IMR-90 (cell line): ENCODE data around the gene PTPRN2. TPM values are rescaled to one million over a fixed set of nuclear protein-coding genes. Genes with fewer than 3 reads are reported as not detected.

Experiments
- ATAC-seq: fragments of 200-7000 bp; cut with Tn5 transposase; 2 replicates; pipeline ENCODE4 v1.9.1; 2020; ENCODE audit warnings: low read depth, mild to moderate bottlenecking, moderate library complexity
- BruUV-seq: library from RNA; stranded (reverse); fragments of 400-500 nt; replicated peaks from 2 replicates; lab custom pipeline; 2021; lab: Mats Ljungman, UMichigan
- CTCF ChIA-PET: fragments of 300-600 bp; formaldehyde crosslinking; extraction: SDS; loops from one replicate; lab custom pipeline; 2021; ENCODE audit warnings: antibody characterized with exemption; lab: Yijun Ruan, JAX
- POLR2A ChIA-PET: fragments of 300-600 bp; sonication (Branson Sonifier 250); formaldehyde crosslinking; loops from one replicate; lab custom pipeline; 2022; ENCODE audit warnings: antibody characterized with exemption; ENCODE audit not compliant: unreplicated experiment; lab: Charles Lee
- DNase-seq: peaks from one replicate; pipeline ENCODE4 v3.0.0; 2013
- H2AFZ ChIP-seq: replicated peaks from 2 replicates; pipeline ENCODE3; 2013; ENCODE audit warnings: low read length, mild to moderate bottlenecking; ENCODE audit not compliant: poor library complexity
- H2AK5ac ChIP-seq: 2 replicates; pipeline ENCODE4 v1.6.1; 2013; ENCODE audit warnings: low read depth, low read length, inconsistent platforms
- H2AK9ac ChIP-seq: replicated peaks from 2 replicates; pipeline ENCODE3; 2013; ENCODE audit warnings: mild to moderate bottlenecking, low read depth, low read length, moderate library complexity; ENCODE audit not compliant: poor library complexity
- H2BK120ac ChIP-seq: 2 replicates; pipeline ENCODE4 v1.6.1; 2013; ENCODE audit warnings: low read depth, low read length, inconsistent platforms
- H2BK15ac ChIP-seq: 3 replicates; pipeline ENCODE4 v1.6.1; 2013; ENCODE audit warnings: low read depth, low read length, inconsistent platforms
- H2BK20ac ChIP-seq: 2 replicates; pipeline ENCODE4 v1.6.1; 2013; ENCODE audit warnings: low read depth, mild to moderate bottlenecking, inconsistent platforms, low read length, moderate library complexity
- H2BK5ac ChIP-seq: 2 replicates; pipeline ENCODE4 v1.6.1; 2013; ENCODE audit warnings: mild to moderate bottlenecking, low read depth, low read length, inconsistent platforms; ENCODE audit not compliant: poor library complexity, severe bottlenecking
- H3K14ac ChIP-seq: replicated peaks from 2 replicates; pipeline ENCODE4 v1.6.1; 2013; ENCODE audit warnings: low read depth, low read length, inconsistent platforms
- H3K18ac ChIP-seq: 2 replicates; pipeline ENCODE4 v1.6.1; 2013; ENCODE audit warnings: low read depth, low read length, control low read depth
- H3K23ac ChIP-seq: 2 replicates; pipeline ENCODE4 v1.6.1; 2013; ENCODE audit warnings: low read depth, low read length, inconsistent platforms
- H3K27ac ChIP-seq: 2 replicates; pipeline ENCODE4 v1.5.1; 2013; ENCODE audit warnings: mild to moderate bottlenecking, control low read depth, low read length; ENCODE audit not compliant: insufficient read depth
- H3K27me3 ChIP-seq: 2 replicates; pipeline ENCODE4 v1.6.1; 2013; ENCODE audit warnings: low read length; ENCODE audit not compliant: control insufficient read depth, insufficient read depth
- H3K36me3 ChIP-seq: 2 replicates; pipeline ENCODE4 v1.6.1; 2013; ENCODE audit warnings: low read length, mixed read lengths; ENCODE audit not compliant: control insufficient read depth, insufficient read depth
- H3K4ac ChIP-seq: 2 replicates; pipeline ENCODE4 v1.6.1; 2013; ENCODE audit warnings: low read depth, low read length, inconsistent platforms
- H3K4me1 ChIP-seq: 2 replicates; pipeline ENCODE4 v1.6.1; 2013; ENCODE audit warnings: low read length, mixed read lengths; ENCODE audit not compliant: control insufficient read depth, insufficient read depth
- H3K4me2 ChIP-seq: 2 replicates; pipeline ENCODE4 v1.6.1; 2013; ENCODE audit warnings: low read depth, mild to moderate bottlenecking, control low read depth, low read length, moderate library complexity
- H3K4me3 ChIP-seq: 2 replicates; pipeline ENCODE4 v1.5.1; 2013; ENCODE audit warnings: low read depth, mild to moderate bottlenecking, control low read depth, low read length, moderate library complexity; ENCODE audit not compliant: insufficient read depth
- H3K56ac ChIP-seq: 2 replicates; pipeline ENCODE4 v1.6.1; 2013; ENCODE audit warnings: low read length, inconsistent platforms; ENCODE audit not compliant: insufficient read depth; ENCODE audit errors: extremely low read depth
- H3K79me1 ChIP-seq, 2 experiments: 2 replicates each; pipeline ENCODE4 v1.6.1; 2013; ENCODE audit warnings: low read length in 2 of 2, inconsistent platforms in 1 of 2, low read depth in 1 of 2
- H3K9ac ChIP-seq: 2 replicates; pipeline ENCODE4 v1.6.1; 2013; ENCODE audit warnings: low read depth, low read length, control low read depth
- H3K9me1 ChIP-seq: 2 replicates; pipeline ENCODE4 v1.6.1; 2013; ENCODE audit warnings: low read length, inconsistent platforms; ENCODE audit not compliant: insufficient read depth
- H3K9me3 ChIP-seq: 2 replicates; pipeline ENCODE4 v1.6.1; 2013; ENCODE audit warnings: low read length; ENCODE audit not compliant: control insufficient read depth, insufficient read depth
- H4K20me1 ChIP-seq: 2 replicates; pipeline ENCODE4 v1.6.1; 2013; ENCODE audit warnings: low read length, inconsistent platforms; ENCODE audit not compliant: insufficient read depth
- H4K5ac ChIP-seq: 2 replicates; pipeline ENCODE4 v1.6.1; 2013; ENCODE audit warnings: mild to moderate bottlenecking, low read depth, low read length, control low read depth
- H4K8ac ChIP-seq, 2 experiments: 2 replicates each; pipeline ENCODE4 v1.6.1; 2013; ENCODE audit warnings: low read depth in 2 of 2, low read length in 2 of 2, control low read depth in 1 of 2, inconsistent platforms in 1 of 2
- H4K91ac ChIP-seq: 2 replicates; pipeline ENCODE4 v1.6.1; 2013; ENCODE audit warnings: low read depth, low read length, inconsistent platforms; ENCODE audit not compliant: insufficient read depth
- BHLHE40 ChIP-seq: fragments of 150-350 bp; IDR thresholded peaks from 2 replicates; pipeline ENCODE4 v1.6.1; 2016; ENCODE audit warnings: mild to moderate bottlenecking, low read depth, low read length
- CHD1 ChIP-seq: IDR thresholded peaks from 2 replicates; pipeline ENCODE4 v1.6.1; 2012; ENCODE audit warnings: low read depth, low read length, improper control_type of control experiment
- FOS ChIP-seq: fragments of 150-350 bp; IDR thresholded peaks from 2 replicates; pipeline ENCODE4 v1.6.1; 2016; ENCODE audit warnings: low read depth, low read length
- MAFK ChIP-seq: IDR thresholded peaks from 2 replicates; pipeline ENCODE4 v1.6.1; 2012; ENCODE audit warnings: low read depth, low read length, improper control_type of control experiment
- POLR2A ChIP-seq: IDR thresholded peaks from 2 replicates; pipeline ENCODE4 v1.6.1; 2012; ENCODE audit warnings: mild to moderate bottlenecking, low read depth, low read length
- WGBS, 2 experiments: methylation state at CpG; one replicate each; pipeline versions ENCODE4 v1.1.5 to v1.1.7; 2013; ENCODE audit warnings: missing lambda C conversion rate in 2 of 2; ENCODE audit not compliant: insufficient read length in 1 of 2; ENCODE audit errors: extremely low coverage in 2 of 2; 5-methylcytosine and 5-hydroxymethylcytosine counted together
- dilution Hi-C: fragments of 300-500 bp; cut with HindIII; formaldehyde crosslinking; loops from one replicate; pipeline ENCODE4 v1.14.3; 2018; ENCODE audit warnings: low sequenced_read_pairs; ENCODE audit not compliant: unreplicated experiment
- in situ Hi-C: fragments of 300-500 bp; cut with MboI; formaldehyde crosslinking; loops from 3 replicates; pipeline ENCODE4 v1.14.3; 2019; ENCODE audit warnings: low sequenced_read_pairs, inconsistent platforms, mixed read lengths
- intact Hi-C: fragments of 100-400 bp; cut with micrococcal nuclease; formaldehyde crosslinking; loops from 2 replicates; pipeline ENCODE4 v1.10.0; 2022
- polyA plus RNA-seq, 3 experiments: library from polyadenylated mRNA; depleted of rRNA; stranded (reverse); fragments of >200 nt; gene quantifications; 2 replicates each; pipeline ENCODE4 v1.2.3, GENCODE V29; 2012; ENCODE audit warnings: low replicate concordance in 1 of 3
- total RNA-seq: library from RNA; depleted of rRNA; stranded (reverse); fragments of >200 nt; gene quantifications from 2 replicates; pipeline ENCODE4 v1.2.3, GENCODE V29; 2012
- TF ChIP-seq, protein P1 (sequence below): conservative IDR thresholded peaks from 2 replicates; pipeline ENCODE4 v1.5.1; 2012; ENCODE audit warnings: mild to moderate bottlenecking, low read depth, low read length, improper control_type of control experiment
- TF ChIP-seq, protein P2 (sequence below): fragments of 150-350 bp; IDR thresholded peaks from 2 replicates; pipeline ENCODE4 v1.6.1; 2017; ENCODE audit warnings: mild to moderate bottlenecking, antibody characterized with exemption, low read length, low read depth

The PTPRN2 gene
- total and polyA plus RNA-seq, 2 of the 4 experiments (the other 2 are of a cell fraction), result 0.03 TPM; not detected in 1

DNA sequence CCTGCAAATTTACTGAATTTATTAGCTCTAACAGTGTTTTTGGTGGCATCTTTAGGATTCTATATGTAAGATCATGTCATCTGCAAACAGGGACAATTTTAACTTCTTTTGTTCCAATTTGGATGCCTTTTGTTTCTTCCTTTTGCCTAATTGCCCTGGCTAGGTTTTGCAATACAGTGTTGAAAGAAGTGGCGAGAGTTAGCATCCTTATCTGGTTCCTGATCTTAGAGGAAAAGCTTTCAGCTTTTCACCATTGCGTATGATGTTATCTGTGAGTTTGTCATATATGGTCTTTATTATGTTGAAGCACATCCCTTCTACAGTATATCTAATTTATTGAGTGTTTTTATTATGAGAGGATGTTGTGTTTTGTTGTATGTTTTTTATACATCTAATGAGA lies 301.4 kb downstream of the PTPRN2 start:
- Histone ChIP-seq H3K4ac (no peak overlapping the region), H3K23ac (no peak overlapping the region), H2AFZ (no peak overlapping the region), H3K27ac (no peak overlapping the region), H2BK20ac (no peak overlapping the region), H3K4me2 (no peak overlapping the region), H3K4me3 (no peak overlapping the region), H3K27me3 (no peaks in the 10 kb centered on the region), H2BK120ac (no peak overlapping the region), H2BK5ac (no peak overlapping the region), H4K8ac (no peak overlapping the region), H4K5ac (no peak overlapping the region), H4K91ac (no peak overlapping the region), H3K9me1 (no peaks in the 10 kb centered on the region), H3K9me3 (peaks cover 49% of the 10 kb centered on the region), H2AK5ac (no peak overlapping the region), H3K4me1 (no peaks in the 10 kb centered on the region), H4K20me1 (no peaks in the 10 kb centered on the region), H3K9ac (no peak overlapping the region), H3K36me3 (no peaks in the 10 kb centered on the region), H3K56ac (no peak overlapping the region), H2BK15ac (no peak overlapping the region), H3K18ac (no peak overlapping the region), H2AK9ac (no peak overlapping the region), H3K79me1 (no peaks in the 10 kb centered on the region), H3K14ac (no peak overlapping the region)
- TF ChIP-seq CHD1 (no peak), BHLHE40 (no peak), POLR2A (no peak), MAFK (no peak), FOS (no peak)
- TF ChIP-seq, protein P1, sequence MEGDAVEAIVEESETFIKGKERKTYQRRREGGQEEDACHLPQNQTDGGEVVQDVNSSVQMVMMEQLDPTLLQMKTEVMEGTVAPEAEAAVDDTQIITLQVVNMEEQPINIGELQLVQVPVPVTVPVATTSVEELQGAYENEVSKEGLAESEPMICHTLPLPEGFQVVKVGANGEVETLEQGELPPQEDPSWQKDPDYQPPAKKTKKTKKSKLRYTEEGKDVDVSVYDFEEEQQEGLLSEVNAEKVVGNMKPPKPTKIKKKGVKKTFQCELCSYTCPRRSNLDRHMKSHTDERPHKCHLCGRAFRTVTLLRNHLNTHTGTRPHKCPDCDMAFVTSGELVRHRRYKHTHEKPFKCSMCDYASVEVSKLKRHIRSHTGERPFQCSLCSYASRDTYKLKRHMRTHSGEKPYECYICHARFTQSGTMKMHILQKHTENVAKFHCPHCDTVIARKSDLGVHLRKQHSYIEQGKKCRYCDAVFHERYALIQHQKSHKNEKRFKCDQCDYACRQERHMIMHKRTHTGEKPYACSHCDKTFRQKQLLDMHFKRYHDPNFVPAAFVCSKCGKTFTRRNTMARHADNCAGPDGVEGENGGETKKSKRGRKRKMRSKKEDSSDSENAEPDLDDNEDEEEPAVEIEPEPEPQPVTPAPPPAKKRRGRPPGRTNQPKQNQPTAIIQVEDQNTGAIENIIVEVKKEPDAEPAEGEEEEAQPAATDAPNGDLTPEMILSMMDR, result no peak
- TF ChIP-seq, protein P2, sequence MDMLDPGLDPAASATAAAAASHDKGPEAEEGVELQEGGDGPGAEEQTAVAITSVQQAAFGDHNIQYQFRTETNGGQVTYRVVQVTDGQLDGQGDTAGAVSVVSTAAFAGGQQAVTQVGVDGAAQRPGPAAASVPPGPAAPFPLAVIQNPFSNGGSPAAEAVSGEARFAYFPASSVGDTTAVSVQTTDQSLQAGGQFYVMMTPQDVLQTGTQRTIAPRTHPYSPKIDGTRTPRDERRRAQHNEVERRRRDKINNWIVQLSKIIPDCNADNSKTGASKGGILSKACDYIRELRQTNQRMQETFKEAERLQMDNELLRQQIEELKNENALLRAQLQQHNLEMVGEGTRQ, result no peak
- ATAC-seq (no peak), DNase-seq (no peak)
- POLR2A ChIA-PET, result no interaction called here
- dilution Hi-C loops, result no loop called here
- CTCF ChIA-PET, result no interaction called here
- no CpG with 5 or more reads among the region's 2 CpGs for WGBS, 2 experiments
- BruUV-seq, result no TSS peak
- in situ Hi-C loops, result no loop called here
- intact Hi-C loops, result no loop called here
